Measurements from ENCODE around the gene MORC3.

- TF ChIP-seq CTCF (conservative IDR thresholded peaks at IDR 0.05 in 1 of 2, IDR thresholded peaks at IDR 0.05 in 1 of 2; ENCODE audit: low read depth in 1 of 2, low read length in 2 of 2) (no peak), EZH2 (IDR thresholded peaks at IDR 0.05; ENCODE audit: low read length, missing control alignments) (no peak)
Observed at GRCh38 chr21:36316872-36317484, 3.0 kb upstream of the MORC3 start.
